Measurements from ENCODE around the gene PUS10. TPM values are rescaled to one million over a fixed set of nuclear protein-coding genes. Genes with fewer than 3 reads are reported as not detected.

Gene PUS10
- total and polyA plus RNA-seq, 2 of the 13 experiments (the other 11 are each of a cell fraction or from before 2014, with no cell fraction given): 41.4 to 44.3 TPM

- H3K4me3 ChIP-seq (replicated peaks in 1 of 3; ENCODE audit: insufficient read depth in 1 of 3, low read depth in 2 of 3, low read length in 3 of 3): no peak overlapping the region
- H3K27me3 ChIP-seq (ENCODE audit: control insufficient read depth in 1 of 2, insufficient read depth in 2 of 2, low read length in 2 of 2): no peaks in the 10 kb centered on the region
- H2AFZ ChIP-seq (ENCODE audit: low read length): no peak overlapping the region
- TF ChIP-seq, protein P1, sequence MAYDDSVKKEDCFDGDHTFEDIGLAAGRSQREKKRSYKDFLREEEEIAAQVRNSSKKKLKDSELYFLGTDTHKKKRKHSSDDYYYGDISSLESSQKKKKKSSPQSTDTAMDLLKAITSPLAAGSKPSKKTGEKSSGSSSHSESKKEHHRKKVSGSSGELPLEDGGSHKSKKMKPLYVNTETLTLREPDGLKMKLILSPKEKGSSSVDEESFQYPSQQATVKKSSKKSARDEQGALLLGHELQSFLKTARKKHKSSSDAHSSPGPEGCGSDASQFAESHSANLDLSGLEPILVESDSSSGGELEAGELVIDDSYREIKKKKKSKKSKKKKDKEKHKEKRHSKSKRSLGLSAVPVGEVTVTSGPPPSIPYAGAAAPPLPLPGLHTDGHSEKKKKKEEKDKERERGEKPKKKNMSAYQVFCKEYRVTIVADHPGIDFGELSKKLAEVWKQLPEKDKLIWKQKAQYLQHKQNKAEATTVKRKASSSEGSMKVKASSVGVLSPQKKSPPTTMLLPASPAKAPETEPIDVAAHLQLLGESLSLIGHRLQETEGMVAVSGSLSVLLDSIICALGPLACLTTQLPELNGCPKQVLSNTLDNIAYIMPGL (CRISPR knock-in tag; IDR thresholded peaks at IDR 0.05; ENCODE audit: borderline replicate concordance in 1 of 2, low read depth in 1 of 2): no peak
- H3K9ac ChIP-seq (ENCODE audit: insufficient read depth, low read depth, low read length): no peak overlapping the region
- DNase-seq (ENCODE audit: low spot score) (no peak), ATAC-seq (no peak), FAIRE-seq (no peak)
- H3K4me2 ChIP-seq (ENCODE audit: low read depth, low read length): no peak overlapping the region
- no peaks in the 10 kb centered on the region for H3K9me3 ChIP-seq (ENCODE audit: low read length)
- ChIA-PET CTCF (ENCODE audit: low intra/inter-chr PET ratio, low total read pairs) (no interaction called here), POLR2A (no interaction called here)
- intact Hi-C loops (cut with micrococcal nuclease; ENCODE audit: unreplicated experiment) (no loop called here), in situ Hi-C loops (cut with HindIII; ENCODE audit: extremely low pct_ligation_motif_present, low pct_unique_long_range_greater_than_20kb) (no loop called here)
- peaks cover 2% of the 10 kb centered on the region; the same call in 1 of the 2 replicates for H4K20me1 ChIP-seq (ENCODE audit: insufficient read depth, low read length)
- 97% methylated on average over 2 of the region's 2 CpGs for WGBS (ENCODE audit: low lambda C conversion rate)
- no peak overlapping the region for H3K27ac ChIP-seq (ENCODE audit: extremely low read length, insufficient read depth, low read length)
- H3K4me1 ChIP-seq (ENCODE audit: insufficient read depth, low read length): peaks cover 5% of the 10 kb centered on the region; the same call in 1 of the 2 replicates
- H3K36me3 ChIP-seq (replicated peaks in 1 of 2; ENCODE audit: control insufficient read depth in 1 of 2, insufficient read depth in 2 of 2, low read length in 2 of 2): peaks cover 10 to 64% of the 10 kb centered on the region in 2 experiments
- BruUV-seq (replicated peaks): no TSS peak
- peaks cover 6% of the 10 kb centered on the region for H3K79me2 ChIP-seq (ENCODE audit: insufficient read depth, low read length)
Observed at GRCh38 chr2:61045226-61045625, 27.2 kb upstream of the PUS10 start.

GRCh38 chr2:61044636-61045035 is 26.6 kb upstream of the PUS10 start:
- intact Hi-C loops (cut with micrococcal nuclease; ENCODE audit: unreplicated experiment) (no loop called here), in situ Hi-C loops (cut with HindIII; ENCODE audit: extremely low pct_ligation_motif_present, low pct_unique_long_range_greater_than_20kb) (no loop called here)
- 96% methylated on average over 4 of the region's 4 CpGs for WGBS (ENCODE audit: low lambda C conversion rate)
- no peak for TF ChIP-seq NFAT5 (CRISPR knock-in tag; IDR thresholded peaks at IDR 0.05)
- no peak for TF ChIP-seq ZNF44 (CRISPR knock-in tag; IDR thresholded peaks at IDR 0.05)
- TF ChIP-seq, protein P2, sequence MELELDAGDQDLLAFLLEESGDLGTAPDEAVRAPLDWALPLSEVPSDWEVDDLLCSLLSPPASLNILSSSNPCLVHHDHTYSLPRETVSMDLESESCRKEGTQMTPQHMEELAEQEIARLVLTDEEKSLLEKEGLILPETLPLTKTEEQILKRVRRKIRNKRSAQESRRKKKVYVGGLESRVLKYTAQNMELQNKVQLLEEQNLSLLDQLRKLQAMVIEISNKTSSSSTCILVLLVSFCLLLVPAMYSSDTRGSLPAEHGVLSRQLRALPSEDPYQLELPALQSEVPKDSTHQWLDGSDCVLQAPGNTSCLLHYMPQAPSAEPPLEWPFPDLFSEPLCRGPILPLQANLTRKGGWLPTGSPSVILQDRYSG (CRISPR knock-in tag; IDR thresholded peaks at IDR 0.05): no peak
- no peak for TF ChIP-seq ZNF749 (CRISPR knock-in tag; IDR thresholded peaks at IDR 0.05; ENCODE audit: borderline replicate concordance)
- no peak for TF ChIP-seq ZNF720 (CRISPR knock-in tag; IDR thresholded peaks at IDR 0.05)
- no peak for TF ChIP-seq PAF1 (CRISPR knock-in tag; IDR thresholded peaks at IDR 0.05)
- no peak for TF ChIP-seq YEATS4 (CRISPR knock-in tag; IDR thresholded peaks at IDR 0.05; ENCODE audit: borderline replicate concordance)

More at GRCh38 chr2:61044636-61045035, 26.6 kb upstream of the PUS10 start:
- Histone ChIP-seq H2AFZ (ENCODE audit: low read length) (no peak overlapping the region), H3K4me2 (ENCODE audit: low read depth, low read length) (no peak overlapping the region), H3K9ac (ENCODE audit: insufficient read depth, low read depth, low read length) (no peak overlapping the region), H3K27ac (ENCODE audit: extremely low read length, insufficient read depth, low read length) (no peak overlapping the region), H3K36me3 (replicated peaks in 1 of 2; ENCODE audit: control insufficient read depth in 1 of 2, insufficient read depth in 2 of 2, low read length in 2 of 2) (peaks cover 10 to 61% of the 10 kb centered on the region in 2 experiments), H3K4me3 (replicated peaks in 1 of 3; ENCODE audit: insufficient read depth in 1 of 3, low read depth in 2 of 3, low read length in 3 of 3) (no peak overlapping the region), H3K4me1 (ENCODE audit: insufficient read depth, low read length) (peaks cover 5% of the 10 kb centered on the region; the same call in 1 of the 2 replicates), H4K20me1 (ENCODE audit: insufficient read depth, low read length) (peaks cover 2% of the 10 kb centered on the region; the same call in 1 of the 2 replicates), H3K27me3 (ENCODE audit: control insufficient read depth in 1 of 2, insufficient read depth in 2 of 2, low read length in 2 of 2) (no peaks in the 10 kb centered on the region), H3K79me2 (ENCODE audit: insufficient read depth, low read length) (peaks cover 6% of the 10 kb centered on the region), H3K9me3 (ENCODE audit: low read length) (no peaks in the 10 kb centered on the region)
- DNase-seq (ENCODE audit: low spot score): no peak
- CTCF ChIA-PET (ENCODE audit: low intra/inter-chr PET ratio, low total read pairs): no interaction called here
- no peak for ATAC-seq
- BruUV-seq (replicated peaks): no TSS peak
- FAIRE-seq: no peak
- POLR2A ChIA-PET: interaction anchor here (1.6 kb wide), 1 partner anchor 9 kb away, joined by 3 read pairs; no protein-coding TSS in a partner anchor

Data from HepG2 (cell line).